IMR-90 (cell line): ENCODE results near the gene CRACDL. TPM values are rescaled to one million over a fixed set of nuclear protein-coding genes. Genes with fewer than 3 reads are reported as not detected.

Experiments
- ATAC-seq: fragments of 200-7000 bp; cut with Tn5 transposase; 2 replicates; pipeline ENCODE4 v1.9.1; 2020; ENCODE audit warnings: low read depth, mild to moderate bottlenecking, moderate library complexity
- BruUV-seq: library from RNA; stranded (reverse); fragments of 400-500 nt; replicated peaks from 2 replicates; lab custom pipeline; 2021; lab: Mats Ljungman, UMichigan
- CTCF ChIA-PET: fragments of 300-600 bp; formaldehyde crosslinking; extraction: SDS; loops from one replicate; lab custom pipeline; 2021; ENCODE audit warnings: antibody characterized with exemption; lab: Yijun Ruan, JAX
- POLR2A ChIA-PET: fragments of 300-600 bp; sonication (Branson Sonifier 250); formaldehyde crosslinking; loops from one replicate; lab custom pipeline; 2022; ENCODE audit warnings: antibody characterized with exemption; ENCODE audit not compliant: unreplicated experiment; lab: Charles Lee
- DNase-seq: peaks from one replicate; pipeline ENCODE4 v3.0.0; 2013
- H2AFZ ChIP-seq: replicated peaks from 2 replicates; pipeline ENCODE3; 2013; ENCODE audit warnings: low read length, mild to moderate bottlenecking; ENCODE audit not compliant: poor library complexity
- H2AK5ac ChIP-seq: 2 replicates; pipeline ENCODE4 v1.6.1; 2013; ENCODE audit warnings: low read depth, low read length, inconsistent platforms
- H2AK9ac ChIP-seq: replicated peaks from 2 replicates; pipeline ENCODE3; 2013; ENCODE audit warnings: mild to moderate bottlenecking, low read depth, low read length, moderate library complexity; ENCODE audit not compliant: poor library complexity
- H2BK120ac ChIP-seq: 2 replicates; pipeline ENCODE4 v1.6.1; 2013; ENCODE audit warnings: low read depth, low read length, inconsistent platforms
- H2BK15ac ChIP-seq: 3 replicates; pipeline ENCODE4 v1.6.1; 2013; ENCODE audit warnings: low read depth, low read length, inconsistent platforms
- H2BK20ac ChIP-seq: 2 replicates; pipeline ENCODE4 v1.6.1; 2013; ENCODE audit warnings: low read depth, mild to moderate bottlenecking, inconsistent platforms, low read length, moderate library complexity
- H2BK5ac ChIP-seq: 2 replicates; pipeline ENCODE4 v1.6.1; 2013; ENCODE audit warnings: mild to moderate bottlenecking, low read depth, low read length, inconsistent platforms; ENCODE audit not compliant: poor library complexity, severe bottlenecking
- H3K14ac ChIP-seq: replicated peaks from 2 replicates; pipeline ENCODE4 v1.6.1; 2013; ENCODE audit warnings: low read depth, low read length, inconsistent platforms
- H3K18ac ChIP-seq: 2 replicates; pipeline ENCODE4 v1.6.1; 2013; ENCODE audit warnings: low read depth, low read length, control low read depth
- H3K23ac ChIP-seq: 2 replicates; pipeline ENCODE4 v1.6.1; 2013; ENCODE audit warnings: low read depth, low read length, inconsistent platforms
- H3K27ac ChIP-seq: 2 replicates; pipeline ENCODE4 v1.5.1; 2013; ENCODE audit warnings: mild to moderate bottlenecking, control low read depth, low read length; ENCODE audit not compliant: insufficient read depth
- H3K27me3 ChIP-seq: 2 replicates; pipeline ENCODE4 v1.6.1; 2013; ENCODE audit warnings: low read length; ENCODE audit not compliant: control insufficient read depth, insufficient read depth
- H3K36me3 ChIP-seq: 2 replicates; pipeline ENCODE4 v1.6.1; 2013; ENCODE audit warnings: low read length, mixed read lengths; ENCODE audit not compliant: control insufficient read depth, insufficient read depth
- H3K4ac ChIP-seq: 2 replicates; pipeline ENCODE4 v1.6.1; 2013; ENCODE audit warnings: low read depth, low read length, inconsistent platforms
- H3K4me1 ChIP-seq: 2 replicates; pipeline ENCODE4 v1.6.1; 2013; ENCODE audit warnings: low read length, mixed read lengths; ENCODE audit not compliant: control insufficient read depth, insufficient read depth
- H3K4me2 ChIP-seq: 2 replicates; pipeline ENCODE4 v1.6.1; 2013; ENCODE audit warnings: low read depth, mild to moderate bottlenecking, control low read depth, low read length, moderate library complexity
- H3K4me3 ChIP-seq: 2 replicates; pipeline ENCODE4 v1.5.1; 2013; ENCODE audit warnings: low read depth, mild to moderate bottlenecking, control low read depth, low read length, moderate library complexity; ENCODE audit not compliant: insufficient read depth
- H3K56ac ChIP-seq: 2 replicates; pipeline ENCODE4 v1.6.1; 2013; ENCODE audit warnings: low read length, inconsistent platforms; ENCODE audit not compliant: insufficient read depth; ENCODE audit errors: extremely low read depth
- H3K79me1 ChIP-seq, 2 experiments: 2 replicates each; pipeline ENCODE4 v1.6.1; 2013; ENCODE audit warnings: low read length in 2 of 2, inconsistent platforms in 1 of 2, low read depth in 1 of 2
- H3K9ac ChIP-seq: 2 replicates; pipeline ENCODE4 v1.6.1; 2013; ENCODE audit warnings: low read depth, low read length, control low read depth
- H3K9me1 ChIP-seq: 2 replicates; pipeline ENCODE4 v1.6.1; 2013; ENCODE audit warnings: low read length, inconsistent platforms; ENCODE audit not compliant: insufficient read depth
- H3K9me3 ChIP-seq: 2 replicates; pipeline ENCODE4 v1.6.1; 2013; ENCODE audit warnings: low read length; ENCODE audit not compliant: control insufficient read depth, insufficient read depth
- H4K20me1 ChIP-seq: 2 replicates; pipeline ENCODE4 v1.6.1; 2013; ENCODE audit warnings: low read length, inconsistent platforms; ENCODE audit not compliant: insufficient read depth
- H4K5ac ChIP-seq: 2 replicates; pipeline ENCODE4 v1.6.1; 2013; ENCODE audit warnings: mild to moderate bottlenecking, low read depth, low read length, control low read depth
- H4K8ac ChIP-seq, 2 experiments: 2 replicates each; pipeline ENCODE4 v1.6.1; 2013; ENCODE audit warnings: low read depth in 2 of 2, low read length in 2 of 2, control low read depth in 1 of 2, inconsistent platforms in 1 of 2
- H4K91ac ChIP-seq: 2 replicates; pipeline ENCODE4 v1.6.1; 2013; ENCODE audit warnings: low read depth, low read length, inconsistent platforms; ENCODE audit not compliant: insufficient read depth
- MXI1 ChIP-seq: IDR thresholded peaks from 2 replicates; pipeline ENCODE4 v1.6.1; 2012; ENCODE audit warnings: low read depth, mild to moderate bottlenecking, low read length, moderate library complexity, borderline replicate concordance
- RFX5 ChIP-seq: IDR thresholded peaks from 2 replicates; pipeline ENCODE4 v1.8.0; 2012; ENCODE audit warnings: low read depth, mild to moderate bottlenecking, low read length, moderate library complexity
- SMC3 ChIP-seq: fragments of 150-350 bp; IDR thresholded peaks from 2 replicates; pipeline ENCODE4 v1.6.1; 2016; ENCODE audit warnings: low read depth, mild to moderate bottlenecking, antibody characterized with exemption, low read length, moderate library complexity
- WGBS, 2 experiments: methylation state at CpG; one replicate each; pipeline versions ENCODE4 v1.1.5 to v1.1.7; 2013; ENCODE audit warnings: missing lambda C conversion rate in 2 of 2; ENCODE audit not compliant: insufficient read length in 1 of 2; ENCODE audit errors: extremely low coverage in 2 of 2; 5-methylcytosine and 5-hydroxymethylcytosine counted together
- dilution Hi-C: fragments of 300-500 bp; cut with HindIII; formaldehyde crosslinking; loops from one replicate; pipeline ENCODE4 v1.14.3; 2018; ENCODE audit warnings: low sequenced_read_pairs; ENCODE audit not compliant: unreplicated experiment
- in situ Hi-C: fragments of 300-500 bp; cut with MboI; formaldehyde crosslinking; loops from 3 replicates; pipeline ENCODE4 v1.14.3; 2019; ENCODE audit warnings: low sequenced_read_pairs, inconsistent platforms, mixed read lengths
- intact Hi-C: fragments of 100-400 bp; cut with micrococcal nuclease; formaldehyde crosslinking; loops from 2 replicates; pipeline ENCODE4 v1.10.0; 2022
- polyA plus RNA-seq, 3 experiments: library from polyadenylated mRNA; depleted of rRNA; stranded (reverse); fragments of >200 nt; gene quantifications; 2 replicates each; pipeline ENCODE4 v1.2.3, GENCODE V29; 2012; ENCODE audit warnings: low replicate concordance in 1 of 3
- total RNA-seq: library from RNA; depleted of rRNA; stranded (reverse); fragments of >200 nt; gene quantifications from 2 replicates; pipeline ENCODE4 v1.2.3, GENCODE V29; 2012

The CRACDL gene
- total and polyA plus RNA-seq, 2 of the 4 experiments (the other 2 are of a cell fraction) = not detected

GRCh38 chr2:98815795-98816194 lies 120.2 kb downstream of the CRACDL start:
- H3K9me1 ChIP-seq = no peaks in the 10 kb centered on the region; the same call in 1 of the 2 replicates
- H3K56ac ChIP-seq = no peak overlapping the region
- H3K27me3 ChIP-seq = peaks cover 3% of the 10 kb centered on the region
- H3K27ac ChIP-seq = no peak overlapping the region
- no peak overlapping the region for H3K4me3 ChIP-seq
- in situ Hi-C loops (no loop called here), intact Hi-C loops (no loop called here), dilution Hi-C loops (no loop called here)
- H4K5ac ChIP-seq = no peak overlapping the region
- H3K79me1 ChIP-seq = no peaks in the 10 kb centered on the region
- H3K14ac ChIP-seq = no peak overlapping the region
- BruUV-seq = no TSS peak
- no peak overlapping the region for H4K8ac ChIP-seq
- ATAC-seq (no peak), DNase-seq (no peak)
- ChIA-PET POLR2A (no interaction called here), CTCF (interaction anchor here (0.6 kb wide), 1 partner anchor 22 kb away, joined by 3 read pairs; no protein-coding TSS in a partner anchor)
- H3K9me3 ChIP-seq = no peaks in the 10 kb centered on the region
- TF ChIP-seq RFX5 (no peak), MXI1 (no peak), SMC3 (no peak)
- H3K4me1 ChIP-seq = no peaks in the 10 kb centered on the region
- 68% methylated on average over 2 of the region's 2 CpGs; no CpG with 5 or more reads in 1 of the 2 experiments for WGBS, 2 experiments
- no peak overlapping the region for H2AK9ac ChIP-seq
- H2BK15ac ChIP-seq = no peak overlapping the region
- H4K20me1 ChIP-seq = no peaks in the 10 kb centered on the region
- H3K36me3 ChIP-seq = no peaks in the 10 kb centered on the region
- H4K91ac ChIP-seq = no peak overlapping the region
- no peak overlapping the region for H3K4ac ChIP-seq
- H3K4me2 ChIP-seq = no peak overlapping the region
- H3K18ac ChIP-seq = no peak overlapping the region
- no peak overlapping the region for H2AK5ac ChIP-seq
- H2BK120ac ChIP-seq = no peak overlapping the region
- no peak overlapping the region for H3K9ac ChIP-seq
- H2AFZ ChIP-seq = no peak overlapping the region
- no peak overlapping the region for H3K23ac ChIP-seq
- no peak overlapping the region for H2BK20ac ChIP-seq
- H2BK5ac ChIP-seq = no peak overlapping the region
